Right lobe of liver (tissue), 6 donors: ENCODE measurements around the gene ARFGAP3. TPM values are rescaled to one million over a fixed set of nuclear protein-coding genes. Genes with fewer than 3 reads are reported as not detected.
A peak's percentile ranks its signal among the peaks of the same experiment; 100 is the strongest.

Experiments
- ATAC-seq, 4 donors: fragments of 200-7000 bp; cut with Tn5 transposase; one replicate each; pipeline ENCODE4 v1.9.1; 2020; ENCODE audit warnings: mild to moderate bottlenecking in 4 of 4, moderate library complexity in 4 of 4
- DNase-seq, 3 donors: peaks; one replicate each; pipeline ENCODE4 v3.0.0-alpha.2; 2020
- H3K27ac ChIP-seq, 3 donors: fragments of 200-600 bp; one replicate each; pipeline ENCODE4 v1.8.0; 2022
- H3K27me3 ChIP-seq, 2 donors: fragments of 200-600 bp; one replicate each; pipeline ENCODE4 v1.8.0; 2022
- H3K36me3 ChIP-seq, 4 donors: fragments of 200-600 bp; sonication (generic) in 1 of 4; one replicate each; pipeline versions ENCODE4 v1.5.1 to v1.8.0; 2017 to 2022; ENCODE audit warnings: control low read depth in 1 of 4
- H3K4me1 ChIP-seq, 4 donors: fragments of 200-600 bp; sonication (generic) in 1 of 4; one replicate each; pipeline versions ENCODE4 v1.5.1 to v1.8.0; 2017 to 2022; ENCODE audit warnings: control low read depth in 1 of 4
- H3K4me3 ChIP-seq, 3 donors: fragments of 200-600 bp; one replicate each; pipeline ENCODE4 v1.8.0; 2022
- H3K9me3 ChIP-seq, 4 donors: fragments of 200-600 bp; sonication (generic) in 1 of 4; one replicate each; pipeline versions ENCODE4 v1.5.1 to v1.8.0; 2017 to 2022; ENCODE audit warnings: control low read depth in 1 of 4
- CTCF ChIP-seq, 4 donors: fragments of 200-600 bp in 3 of 4; fragments of 450-650 bp in 1 of 4; IDR thresholded peaks; one replicate each; pipeline versions ENCODE4 v1.5.1 to v1.8.0; 2016 to 2022; ENCODE audit warnings: antibody characterized with exemption in 4 of 4, mild to moderate bottlenecking in 2 of 4
- POLR2A ChIP-seq: fragments of 450-650 bp; IDR thresholded peaks from one replicate; pipeline ENCODE4 v1.6.1; 2017; ENCODE audit warnings: antibody characterized with exemption, mild to moderate bottlenecking
- WGBS: methylation state at CpG from one replicate; pipeline ENCODE4 v1.1.6; 2018; ENCODE audit warnings: low coverage, low lambda C conversion rate; ENCODE audit not compliant: insufficient coverage; ENCODE audit errors: missing lambda C conversion rate; 5-methylcytosine and 5-hydroxymethylcytosine counted together
- intact Hi-C, 2 donors: fragments of 100-400 bp; cut with DNase I; formaldehyde crosslinking; loops; one replicate each; pipeline versions ENCODE4 v1.11.2 to v1.14.1; 2022
- total RNA-seq, 6 experiments: library from RNA; depleted of rRNA in 2 of 6; stranded (reverse); fragments of >200 nt in 2 of 6; fragmentation: NEBNext Ultra II Directional in 3 of 6; extraction: Animal tissue kit (Norgen Biotek cat#: 25700) in 3 of 6; gene quantifications; one replicate each; pipeline versions ENCODE4 v1.1.0 to v1.2.4, GENCODE V29; 2016 to 2023
- donor health status: DM: no; HTN: yes; CAD: no.
- donor health status: DM: no; HTN: no; CAD: no.
- donor health status: DM: no; HTN: no; CAD: no.
- donor health status: DM: no; HTN: yes; CAD: no.
- donor health status: DM: no; HTN: yes; CAD: no.

Gene ARFGAP3
- total RNA-seq, 6 experiments from 2014 or later, result 19.8 to 48.4 (median 30.4) TPM

GRCh38 chr22:42800451-42801251 lies 56.4 kb downstream of the ARFGAP3 start:
- no peak for DNase-seq

DNA sequence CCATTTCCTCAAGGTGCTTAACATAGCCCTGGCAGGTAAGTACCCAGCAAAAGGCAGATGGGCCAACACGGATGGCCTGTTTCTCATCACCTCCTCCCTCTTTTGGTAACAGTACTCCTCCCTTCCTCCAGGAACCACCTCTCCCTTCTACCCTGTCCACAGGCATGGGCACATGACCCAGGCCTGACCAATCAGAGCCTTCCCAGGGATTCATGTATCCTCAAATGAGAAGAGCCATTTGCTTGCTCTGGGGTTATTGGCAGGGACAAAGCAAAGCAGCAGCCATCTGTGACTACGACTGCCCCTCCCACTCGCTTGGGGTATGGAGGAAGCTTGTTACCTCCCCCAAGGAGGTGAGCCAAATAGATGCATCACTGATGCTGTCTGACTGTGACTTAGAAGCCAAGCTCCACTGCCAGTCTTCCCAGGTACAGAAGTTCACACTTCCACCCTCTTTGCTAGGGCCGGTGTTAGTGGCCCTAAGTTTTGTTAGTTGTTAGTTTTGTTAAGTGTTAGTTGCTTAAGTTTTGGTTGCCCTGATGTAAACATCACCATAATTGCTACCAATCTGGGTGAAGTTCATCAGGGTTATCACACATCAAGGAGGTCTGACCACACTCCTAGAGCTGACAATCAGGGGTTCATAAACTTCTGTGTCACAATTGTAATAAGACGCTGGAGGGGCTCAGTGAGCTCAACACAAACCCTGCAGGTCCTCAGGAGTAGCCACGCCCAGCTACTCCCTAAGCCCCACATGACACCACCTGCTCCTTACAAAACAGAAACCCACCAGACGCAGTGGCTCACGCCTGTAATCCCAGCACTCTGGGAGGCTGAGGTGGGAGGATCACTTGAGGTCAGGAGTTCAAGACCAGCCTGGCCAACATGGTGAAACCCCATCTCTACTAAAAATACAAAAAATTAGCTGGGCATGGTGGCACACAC lies 57.3 kb downstream of the ARFGAP3 start:
- TF ChIP-seq CTCF (IDR thresholded peaks at IDR 0.05) (no peak), POLR2A (no peak)
- Histone ChIP-seq H3K27ac (peak overlapping the region in 1 of 3 donors; percentile 74), H3K36me3 (peaks cover 0 to 14% (median 8%) of the 10 kb centered on the region in 4 donors), H3K27me3 (no peaks in the 10 kb centered on the region), H3K4me1 (peaks cover 0 to 40% (median 4%) of the 10 kb centered on the region in 4 donors), H3K4me3 (no peak overlapping the region), H3K9me3 (no peaks in the 10 kb centered on the region)
- DNase-seq, result no peak
- intact Hi-C loops, result no loop called here
- no peak for ATAC-seq
- WGBS, result 100% methylated on average over 4 of the region's 8 CpGs

More at GRCh38 chr22:42800451-42801251, 56.4 kb downstream of the ARFGAP3 start:
- Histone ChIP-seq H3K36me3 (peaks cover 0 to 14% (median 8%) of the 10 kb centered on the region in 4 donors), H3K27ac (peak overlapping the region in 2 of 3 donors; percentile 11 to 74), H3K4me3 (no peak overlapping the region), H3K9me3 (no peaks in the 10 kb centered on the region), H3K4me1 (peaks cover 0 to 47% (median 7%) of the 10 kb centered on the region in 4 donors), H3K27me3 (no peaks in the 10 kb centered on the region)
- TF ChIP-seq CTCF (IDR thresholded peaks at IDR 0.05) (peak in 3 of 4 donors; percentile 8 to 28 (median 27)), POLR2A (no peak)
- intact Hi-C loops, result no loop called here
- 93% methylated on average over 7 of the region's 9 CpGs for WGBS
- ATAC-seq, result peak; percentile 32 to 56 (median 54)

GRCh38 chr22:42799061-42799460 lies 58.0 kb downstream of the ARFGAP3 start:
- no CpG with 5 or more reads among the region's 10 CpGs for whole genome bisulfite sequencing
- Histone ChIP-seq H3K27me3 (no peaks in the 10 kb centered on the region), H3K4me3 (no peak overlapping the region), H3K9me3 (no peaks in the 10 kb centered on the region), H3K36me3 (peaks cover 0 to 14% (median 8%) of the 10 kb centered on the region in 4 donors), H3K27ac (no peak overlapping the region), H3K4me1 (peaks cover 0 to 33% (median 2%) of the 10 kb centered on the region in 4 donors)
- intact Hi-C loops, result no loop called here
- TF ChIP-seq CTCF (IDR thresholded peaks at IDR 0.05) (no peak), POLR2A (no peak)
- ATAC-seq (no peak), DNase-seq (no peak)

- Histone ChIP-seq H3K27me3 (no peaks in the 10 kb centered on the region), H3K27ac (no peak overlapping the region), H3K4me1 (peaks cover 0 to 28% (median 0%) of the 10 kb centered on the region in 4 donors), H3K9me3 (no peaks in the 10 kb centered on the region), H3K36me3 (peaks cover 0 to 14% (median 8%) of the 10 kb centered on the region in 4 donors), H3K4me3 (no peak overlapping the region)
- intact Hi-C loops, result no loop called here
- no peak for TF ChIP-seq CTCF (IDR thresholded peaks at IDR 0.05)
- no peak for TF ChIP-seq POLR2A
- DNase-seq (no peak), ATAC-seq (no peak)
- WGBS, result 34% methylated on average over 5 of the region's 5 CpGs
Measured at GRCh38 chr22:42797011-42797410, 60.1 kb downstream of the ARFGAP3 start.
